Transverse colon (tissue), 4 donors: ENCODE measurements around the gene CYP11A1. TPM values are rescaled to one million over a fixed set of nuclear protein-coding genes. Genes with fewer than 3 reads are reported as not detected.

ENCODE experiments used
- DNase-seq: peaks from one replicate; pipeline ENCODE4 v3.0.0-alpha.2; 2019
- H3K27ac ChIP-seq, 4 donors: fragments of 200-600 bp; sonication (generic); 2 replicates each; pipeline ENCODE4 v1.5.1; 2016 to 2018; ENCODE audit warnings: inconsistent platforms in 4 of 4
- H3K27me3 ChIP-seq: fragments of 200-600 bp; sonication (generic); 2 replicates; pipeline ENCODE4 v1.5.1; 2017; ENCODE audit warnings: inconsistent platforms
- H3K36me3 ChIP-seq, 4 donors: fragments of 200-600 bp; sonication (generic); 2 replicates each; pipeline ENCODE4 v1.5.1; 2017 to 2019; ENCODE audit warnings: inconsistent platforms in 4 of 4
- H3K4me1 ChIP-seq, 4 donors: fragments of 200-600 bp; sonication (generic); 2 replicates each; pipeline ENCODE4 v1.5.1; 2017 to 2020; ENCODE audit warnings: inconsistent platforms in 4 of 4
- H3K4me3 ChIP-seq, 4 donors: fragments of 200-600 bp; sonication (generic); 1 replicate in 1 of 4; 2 replicates in 3 of 4; pipeline versions ENCODE4 v1.5.1 to v1.6.1; 2017 to 2019; ENCODE audit warnings: inconsistent platforms in 4 of 4
- H3K9me3 ChIP-seq, 2 donors: fragments of 200-600 bp; sonication (generic); 2 replicates each; pipeline ENCODE4 v1.5.1; 2017 to 2019; ENCODE audit warnings: inconsistent platforms in 2 of 2
- CTCF ChIP-seq, 5 experiments: fragments of 200-600 bp in 3 of 5; fragments of 450-650 bp in 2 of 5; sonication (generic) in 3 of 5; IDR thresholded peaks; 1 replicate in 2 of 5; 2 replicates in 3 of 5; pipeline ENCODE4 v1.5.1; 2016 to 2017; ENCODE audit warnings: antibody characterized with exemption in 5 of 5, inconsistent platforms in 3 of 5, mild to moderate bottlenecking in 2 of 5, moderate library complexity in 1 of 5
- EP300 ChIP-seq: sonication (generic); formaldehyde crosslinking; IDR thresholded peaks from one replicate; pipeline ENCODE4 v1.6.1; 2017; ENCODE audit warnings: antibody characterized with exemption, low read depth
- POLR2A ChIP-seq: fragments of 450-650 bp; IDR thresholded peaks from one replicate; pipeline ENCODE4 v1.6.1; 2016; ENCODE audit warnings: antibody characterized with exemption, mild to moderate bottlenecking, moderate library complexity
- POLR2AphosphoS5 ChIP-seq, 3 donors: sonication (generic); formaldehyde crosslinking; IDR thresholded peaks; one replicate each; pipeline ENCODE4 v1.6.1; 2016; ENCODE audit warnings: antibody characterized with exemption in 3 of 3
- WGBS, 2 donors: methylation state at CpG; one replicate each; pipeline ENCODE4 v1.1.5; 2018; ENCODE audit warnings: low coverage in 1 of 2; 5-methylcytosine and 5-hydroxymethylcytosine counted together
- in situ Hi-C, 4 donors: fragments of 200-750 bp; cut with MboI; loops; one replicate each; pipeline versions ENCODE4 v1.15.0 to v1.15.1; 2017; ENCODE audit warnings: low sequenced_read_pairs in 3 of 4, low pct_ligation_motif_present in 1 of 4, low pct_unique_long_range_greater_than_20kb in 1 of 4
- intact Hi-C: fragments of 100-400 bp; cut with DNase I; formaldehyde crosslinking; loops from one replicate; pipeline ENCODE4 v1.15.1; 2023; ENCODE audit warnings: low total_unique reads
- total RNA-seq, 4 donors: library from RNA; depleted of rRNA; stranded (reverse); fragments of >200 nt; gene quantifications; one replicate each; pipeline ENCODE4 v1.1.0, GENCODE V29; 2016

CYP11A1 gene
- total RNA-seq, 4 donors from 2014 or later = 0.40 to 0.79 TPM; not detected in 2

DNA sequence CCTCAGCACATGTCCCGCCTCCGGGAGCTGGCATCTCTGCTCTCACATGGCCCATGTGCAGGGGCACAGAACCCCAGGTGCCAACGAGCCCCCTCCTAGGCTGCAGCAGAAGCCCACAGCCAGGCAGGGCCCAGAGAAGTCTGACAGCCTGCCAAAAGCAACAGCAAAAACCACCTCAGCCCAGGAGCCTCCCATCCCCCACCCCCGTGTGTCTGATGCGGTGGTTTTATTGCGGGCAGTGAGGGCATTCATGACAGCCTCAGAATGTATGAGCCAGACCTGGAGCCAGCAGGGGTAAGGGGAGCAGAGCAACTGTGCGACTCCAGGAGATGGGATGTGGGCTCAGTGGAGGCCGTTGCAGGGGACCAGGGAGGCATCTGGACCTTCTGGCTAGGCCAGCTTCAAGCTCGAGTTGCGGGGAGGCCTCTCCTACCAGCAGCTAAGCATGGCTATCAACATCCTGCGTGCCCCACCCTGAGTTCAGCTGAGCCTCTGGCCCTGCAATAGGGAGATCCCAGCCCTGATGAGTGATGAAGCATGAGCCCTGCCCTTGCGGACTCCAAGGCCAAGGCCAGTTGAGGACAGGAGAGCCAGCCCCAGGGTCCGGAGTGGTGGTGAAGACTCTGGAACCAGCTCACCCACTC, 52.5 kb downstream of the CYP11A1 start:
- 60 to 64% methylated on average over 1 to 9 of the region's 13 CpGs for WGBS, 2 donors
- H3K4me1 ChIP-seq = peaks cover 0 to 22% (median 3%) of the 10 kb centered on the region in 4 donors
- H3K27me3 ChIP-seq = peaks cover 8% of the 10 kb centered on the region
- DNase-seq = no peak
- no peak for TF ChIP-seq CTCF (IDR thresholded peaks at IDR 0.05)
- no peak for TF ChIP-seq POLR2AphosphoS5 (IDR thresholded peaks at IDR 0.05)
- no peak for TF ChIP-seq EP300
- TF ChIP-seq POLR2A = no peak
- no peaks in the 10 kb centered on the region for H3K36me3 ChIP-seq
- H3K9me3 ChIP-seq = no peaks in the 10 kb centered on the region
- H3K27ac ChIP-seq = no peak overlapping the region
- intact Hi-C loops (no loop called here), in situ Hi-C loops (loop anchor here in 2 of 4 donors (25.0 kb wide), 3 partner anchors 178 to 378 kb away; partner anchors contain the start of genes ISLR2 (in 1 of the 2) and LOXL1 (in 1 of the 2))
- H3K4me3 ChIP-seq = no peak overlapping the region

DNA sequence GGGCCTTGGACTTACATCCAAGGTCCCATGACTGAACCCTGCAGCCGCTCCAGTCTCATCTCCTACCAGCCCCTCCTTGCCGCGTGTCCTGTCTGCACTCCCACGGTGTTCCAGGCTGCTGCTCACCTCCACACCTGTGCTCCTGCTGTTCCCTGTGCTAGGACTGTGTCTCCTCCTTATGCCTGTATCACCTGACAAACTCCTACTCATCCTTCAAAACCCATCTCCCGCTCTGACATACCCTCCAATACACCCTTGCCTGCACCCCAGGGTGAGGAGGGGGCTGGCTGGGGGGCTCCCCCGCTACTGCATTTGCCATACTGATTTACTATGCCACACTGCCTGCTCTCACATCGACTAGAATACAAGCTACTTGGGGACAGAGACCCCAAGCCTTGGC, 53.6 kb downstream of the CYP11A1 start:
- in situ Hi-C loops = loop anchor here in 2 of 4 donors (25.0 kb wide), 3 partner anchors 177 to 377 kb away; partner anchors contain the start of genes ISLR2 (in 1 of the 2) and LOXL1 (in 1 of the 2)
- intact Hi-C loops = no loop called here
- no peaks in the 10 kb centered on the region for H3K36me3 ChIP-seq
- WGBS, 2 donors = 60 to 80% methylated on average over 1 to 7 of the region's 7 CpGs
- DNase-seq = no peak
- H3K4me1 ChIP-seq = peaks cover 0 to 12% (median 3%) of the 10 kb centered on the region in 4 donors
- peaks cover 10% of the 10 kb centered on the region for H3K27me3 ChIP-seq
- H3K27ac ChIP-seq = no peak overlapping the region
- TF ChIP-seq POLR2AphosphoS5 (IDR thresholded peaks at IDR 0.05) = no peak
- H3K4me3 ChIP-seq = no peak overlapping the region
- no peaks in the 10 kb centered on the region for H3K9me3 ChIP-seq

DNA sequence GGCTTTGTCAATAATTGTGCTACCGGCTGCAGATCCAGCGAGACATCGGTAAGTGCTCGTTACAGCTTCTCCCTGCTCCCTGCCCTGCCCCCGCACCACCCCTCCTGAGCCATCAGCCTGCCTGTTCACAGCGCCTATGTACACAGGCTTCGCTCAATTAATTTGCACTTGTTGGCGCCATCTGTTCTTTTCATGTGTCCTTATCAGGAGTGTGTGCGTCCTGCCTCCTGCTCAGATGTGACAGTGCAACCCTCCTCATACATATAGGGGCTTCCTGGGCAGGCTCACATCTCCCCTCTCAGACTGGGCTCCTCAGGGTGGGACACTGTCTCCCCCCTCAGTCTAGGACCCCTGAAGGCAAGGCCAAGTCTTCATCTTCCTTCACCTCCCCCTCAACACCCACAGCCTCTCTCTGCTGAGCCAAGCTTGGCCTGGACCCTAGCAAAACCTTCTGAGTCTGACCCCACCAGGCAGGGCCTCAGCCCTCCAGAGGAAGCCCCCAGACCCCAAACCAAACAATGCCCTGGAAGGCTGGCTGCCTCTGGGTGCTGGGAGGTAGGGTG, 54.9 kb downstream of the CYP11A1 start:
- Histone ChIP-seq H3K4me3 (no peak overlapping the region), H3K9me3 (no peaks in the 10 kb centered on the region), H3K4me1 (peaks cover 0 to 4% (median 0%) of the 10 kb centered on the region in 4 donors), H3K27me3 (peaks cover 24% of the 10 kb centered on the region), H3K27ac (no peak overlapping the region), H3K36me3 (no peaks in the 10 kb centered on the region)
- no peak for TF ChIP-seq POLR2AphosphoS5 (IDR thresholded peaks at IDR 0.05)
- TF ChIP-seq EP300 = no peak
- no peak for TF ChIP-seq CTCF (IDR thresholded peaks at IDR 0.05)
- no peak for TF ChIP-seq POLR2A
- 58 to 62% methylated on average over 5 to 9 of the region's 9 CpGs for WGBS, 2 donors
- no peak for DNase-seq
- intact Hi-C loops (no loop called here), in situ Hi-C loops (loop anchor here in 2 of 4 donors (25.0 kb wide), 3 partner anchors 175 to 375 kb away; partner anchors contain the start of genes ISLR2 (in 1 of the 2) and LOXL1 (in 1 of the 2))

DNA sequence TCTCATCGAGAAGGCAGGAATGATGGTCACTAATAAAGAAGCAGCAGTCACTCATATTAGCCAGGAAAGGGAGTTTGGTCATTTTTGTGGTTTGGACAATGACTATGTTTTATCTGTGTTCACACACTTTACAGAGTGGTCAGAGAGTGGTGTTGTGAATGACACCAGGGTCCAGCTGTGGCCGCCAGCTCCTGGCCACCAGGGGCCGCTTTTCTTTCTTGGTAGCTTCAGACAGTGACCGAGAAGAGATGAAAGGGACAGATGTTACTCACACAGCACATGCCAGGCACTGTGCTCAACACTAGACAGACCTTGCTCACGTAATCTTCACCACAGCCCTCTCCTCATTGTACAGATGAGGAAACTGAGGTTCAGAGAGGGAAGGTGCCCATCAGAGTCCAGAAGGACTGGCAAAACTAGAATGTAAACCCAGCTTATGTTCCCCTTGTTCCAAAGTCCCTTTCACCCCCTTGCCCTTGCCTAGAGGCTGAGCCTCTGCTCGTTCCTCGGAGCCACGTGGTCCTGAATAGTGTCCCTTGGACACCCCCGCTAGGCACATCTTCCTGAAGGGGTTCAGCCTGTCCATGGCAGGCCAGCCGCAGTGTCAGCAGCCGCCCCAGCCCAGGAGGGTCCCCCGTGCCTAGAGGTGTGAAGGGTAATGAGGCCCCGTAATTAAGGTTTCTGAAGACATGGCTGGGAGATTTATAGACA, 55.6 kb downstream of the CYP11A1 start:
- Histone ChIP-seq H3K36me3 (no peaks in the 10 kb centered on the region), H3K27me3 (peaks cover 30% of the 10 kb centered on the region), H3K4me3 (no peak overlapping the region), H3K4me1 (no peaks in the 10 kb centered on the region), H3K9me3 (no peaks in the 10 kb centered on the region), H3K27ac (no peak overlapping the region)
- 27 to 49% methylated on average over 3 to 13 of the region's 13 CpGs for WGBS, 2 donors
- DNase-seq = no peak
- TF ChIP-seq CTCF (IDR thresholded peaks at IDR 0.05) (peak in 2 of 5 experiments; percentile 14 to 19), EP300 (no peak)
- in situ Hi-C loops (loop anchor here in 2 of 4 donors (25.0 kb wide), 3 partner anchors 175 to 375 kb away; partner anchors contain the start of genes ISLR2 (in 1 of the 2) and LOXL1 (in 1 of the 2)), intact Hi-C loops (loop anchor here (1.0 kb wide), 1 partner anchor 186 kb away; no protein-coding TSS in a partner anchor)
